CD4-positive, alpha-beta memory T cell (primary cell): ENCODE measurements around the gene TGFBR2. TPM values are rescaled to one million over a fixed set of nuclear protein-coding genes. Genes with fewer than 3 reads are reported as not detected.

Experiments used
- CTCF ChIA-PET: fragments of 350-600 bp; sonication (Branson Sonifier 250); formaldehyde crosslinking; loops from one replicate; lab custom pipeline; 2021; ENCODE audit warnings: inconsistent platforms; ENCODE audit not compliant: partially characterized antibody; lab: Charles Lee
- POLR2A ChIA-PET: fragments of 350-600 bp; sonication (Branson Sonifier 250); formaldehyde crosslinking; loops from one replicate; lab custom pipeline; 2021; ENCODE audit not compliant: partially characterized antibody; lab: Charles Lee
- DNase-seq, 5 donors: peaks; one replicate each; pipeline versions ENCODE4 v3.0.0 to v3.0.0-alpha.2; 2020 to 2022; ENCODE audit warnings: mixed read lengths in 1 of 5
- H3K27ac ChIP-seq: one replicate; pipeline ENCODE4 v1.7.0; 2013; ENCODE audit warnings: low read depth, low read length
- H3K27me3 ChIP-seq: 2 replicates; pipeline ENCODE4 v1.7.0; 2013; ENCODE audit warnings: mild to moderate bottlenecking, low read length, moderate library complexity; ENCODE audit not compliant: insufficient read depth
- H3K36me3 ChIP-seq: 2 replicates; pipeline ENCODE4 v1.7.0; 2013; ENCODE audit warnings: mild to moderate bottlenecking, low read length, moderate library complexity; ENCODE audit not compliant: insufficient read depth
- H3K4me1 ChIP-seq: 2 replicates; pipeline ENCODE4 v1.7.0; 2013; ENCODE audit warnings: mild to moderate bottlenecking, low read length, moderate library complexity; ENCODE audit not compliant: insufficient read depth
- H3K4me3 ChIP-seq, 2 donors: one replicate each; pipeline ENCODE4 v1.7.0; 2013; ENCODE audit warnings: low read length in 2 of 2, mild to moderate bottlenecking in 1 of 2
- H3K9me3 ChIP-seq, 2 donors: one replicate each; pipeline ENCODE4 v1.7.0; 2013; ENCODE audit warnings: low read length in 2 of 2, control low read depth in 1 of 2; ENCODE audit not compliant: control insufficient read depth in 1 of 2
- H3K27ac Mint-ChIP-seq, 7 donors: one replicate each; pipeline ENCODE4 v1.8.0; 2020 to 2021; ENCODE audit warnings: mixed read lengths in 7 of 7, mild to moderate bottlenecking in 6 of 7, inconsistent platforms in 3 of 7, moderate library complexity in 3 of 7
- H3K27me3 Mint-ChIP-seq, 2 donors: one replicate each; pipeline ENCODE4 v1.8.0; 2020 to 2021; ENCODE audit warnings: mixed read lengths in 2 of 2
- H3K36me3 Mint-ChIP-seq, 2 donors: one replicate each; pipeline ENCODE4 v1.8.0; 2020 to 2021; ENCODE audit warnings: mixed read lengths in 2 of 2, inconsistent platforms in 1 of 2, mild to moderate bottlenecking in 1 of 2
- H3K4me1 Mint-ChIP-seq, 4 donors: one replicate each; pipeline ENCODE4 v1.8.0; 2020 to 2021; ENCODE audit warnings: mixed read lengths in 4 of 4, mild to moderate bottlenecking in 1 of 4
- H3K4me3 Mint-ChIP-seq, 8 donors: one replicate each; pipeline ENCODE4 v1.8.0; 2020 to 2021; ENCODE audit warnings: mixed read lengths in 8 of 8, mild to moderate bottlenecking in 7 of 8, moderate library complexity in 6 of 8, inconsistent platforms in 3 of 8
- H3K9me3 Mint-ChIP-seq, 8 donors: one replicate each; pipeline ENCODE4 v1.8.0; 2020 to 2021; ENCODE audit warnings: mixed read lengths in 8 of 8, mild to moderate bottlenecking in 5 of 8, inconsistent platforms in 3 of 8, moderate library complexity in 1 of 8
- intact Hi-C: fragments of 100-400 bp; cut with micrococcal nuclease; formaldehyde crosslinking; loops from one replicate; pipeline ENCODE4 v1.15.1; 2023
- polyA plus RNA-seq, 2 donors: library from polyadenylated mRNA; unstranded; fragments of 300-500 nt; fragmentation: Illumina TruSeq; gene quantifications; one replicate each; pipeline ENCODE4 v1.2.3, GENCODE V29; 2021
- total RNA-seq, 2 experiments: library from RNA; stranded (reverse); gene quantifications; one replicate each; pipeline ENCODE4 v1.2.3, GENCODE V29; 2021

TGFBR2 gene
- total and polyA plus RNA-seq, 4 experiments from 2014 or later: 58.7 to 110 (median 110) TPM

GRCh38 chr3:30696896-30697295 is 90.5 kb downstream of the TGFBR2 start:
- intact Hi-C loops: no loop called here
- Mint-ChIP-seq H3K4me3 (no peak overlapping the region), H3K27me3 (no peaks in the 10 kb centered on the region), H3K9me3 (no peaks in the 10 kb centered on the region), H3K36me3 (peaks cover 50 to 64% of the 10 kb centered on the region in 2 donors), H3K4me1 (peaks cover 14 to 21% (median 18%) of the 10 kb centered on the region in 4 donors), H3K27ac (peak overlapping the region in 4 of 7 donors; percentile 49 to 79 (median 64))
- H3K9me3 ChIP-seq: no peaks in the 10 kb centered on the region
- H3K36me3 ChIP-seq: peaks cover 35% of the 10 kb centered on the region
- H3K27me3 ChIP-seq: no peaks in the 10 kb centered on the region
- H3K27ac ChIP-seq: no peak overlapping the region
- ChIA-PET POLR2A (interaction anchor here (1.0 kb wide), 1 partner anchor 92 kb away, joined by 3 read pairs; no protein-coding TSS in a partner anchor), CTCF (interaction anchor here (1.1 to 6.5 kb wide), 6 partner anchors 8 to 588 kb away, joined by 3 to 74 read pairs (median 3); no protein-coding TSS in a partner anchor)
- DNase-seq: no peak
- H3K4me1 ChIP-seq: no peaks in the 10 kb centered on the region
- no peak overlapping the region for H3K4me3 ChIP-seq

DNA sequence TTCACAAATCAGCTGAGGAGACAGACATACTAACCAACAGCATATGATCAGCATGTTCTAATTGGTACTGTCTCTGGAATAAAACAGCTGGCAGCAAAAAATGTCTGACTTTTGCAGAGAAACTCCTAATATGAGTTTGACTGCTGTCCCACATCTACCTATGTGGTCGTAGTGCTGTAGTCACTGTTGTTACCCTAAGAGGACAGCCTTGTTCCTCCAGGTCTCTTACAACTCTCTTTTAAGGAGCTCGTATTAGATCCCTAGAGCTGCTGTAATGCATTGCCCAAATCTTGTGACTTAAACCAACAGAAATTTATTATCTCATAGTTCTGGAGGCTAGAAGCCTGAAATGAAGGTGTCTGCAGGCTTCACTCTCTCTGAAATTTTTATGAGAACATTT is 92.1 kb downstream of the TGFBR2 start:
- intact Hi-C loops: no loop called here
- H3K4me1 ChIP-seq: no peaks in the 10 kb centered on the region
- Mint-ChIP-seq H3K36me3 (peaks cover 45 to 51% of the 10 kb centered on the region in 2 donors), H3K9me3 (peaks cover 0 to 6% (median 0%) of the 10 kb centered on the region in 8 donors), H3K27me3 (no peaks in the 10 kb centered on the region), H3K4me1 (peaks cover 0 to 9% (median 5%) of the 10 kb centered on the region in 4 donors), H3K27ac (peak overlapping the region in 1 of 7 donors; percentile 30), H3K4me3 (no peak overlapping the region)
- H3K36me3 ChIP-seq: peaks cover 25% of the 10 kb centered on the region
- ChIA-PET CTCF (interaction anchor here (0.6 to 1.0 kb wide), 2 partner anchors 137 to 500 kb away, joined by 3 read pairs; no protein-coding TSS in a partner anchor), POLR2A (no interaction called here)
- DNase-seq: no peak
- no peaks in the 10 kb centered on the region for H3K27me3 ChIP-seq
- H3K4me3 ChIP-seq: no peak overlapping the region
- no peaks in the 10 kb centered on the region for H3K9me3 ChIP-seq
- H3K27ac ChIP-seq: no peak overlapping the region

- H3K4me3 Mint-ChIP-seq: no peak overlapping the region
- H3K36me3 Mint-ChIP-seq: peaks cover 38 to 44% of the 10 kb centered on the region in 2 donors
- DNase-seq: no peak
- H3K27me3 Mint-ChIP-seq: no peaks in the 10 kb centered on the region
- Histone ChIP-seq H3K4me3 (no peak overlapping the region), H3K27ac (no peak overlapping the region), H3K4me1 (no peaks in the 10 kb centered on the region), H3K27me3 (no peaks in the 10 kb centered on the region), H3K36me3 (peaks cover 16% of the 10 kb centered on the region), H3K9me3 (no peaks in the 10 kb centered on the region)
- peaks cover 0 to 7% (median 3%) of the 10 kb centered on the region in 4 donors for H3K4me1 Mint-ChIP-seq
- ChIA-PET POLR2A (no interaction called here), CTCF (no interaction called here)
- peak overlapping the region in 1 of 7 donors; percentile 45 for H3K27ac Mint-ChIP-seq
- peaks cover 0 to 6% (median 0%) of the 10 kb centered on the region in 8 donors for H3K9me3 Mint-ChIP-seq
- intact Hi-C loops: no loop called here
Measured at GRCh38 chr3:30699927-30700326, 93.5 kb downstream of the TGFBR2 start.

- no peak overlapping the region for H3K27ac ChIP-seq
- Mint-ChIP-seq H3K36me3 (peaks cover 30 to 37% of the 10 kb centered on the region in 2 donors), H3K9me3 (peaks cover 0 to 6% (median 0%) of the 10 kb centered on the region in 8 donors), H3K27me3 (no peaks in the 10 kb centered on the region), H3K4me3 (no peak overlapping the region), H3K4me1 (peaks cover 0 to 7% (median 2%) of the 10 kb centered on the region in 4 donors), H3K27ac (peak overlapping the region in 2 of 7 donors; percentile 3 to 34)
- no peaks in the 10 kb centered on the region for H3K9me3 ChIP-seq
- POLR2A ChIA-PET: no interaction called here
- intact Hi-C loops: no loop called here
- H3K36me3 ChIP-seq: peaks cover 8% of the 10 kb centered on the region
- H3K4me1 ChIP-seq: no peaks in the 10 kb centered on the region
- no peak for DNase-seq
- H3K27me3 ChIP-seq: no peaks in the 10 kb centered on the region
- H3K4me3 ChIP-seq: no peak overlapping the region
- CTCF ChIA-PET: interaction anchor here (1.6 kb wide), 1 partner anchor 8 kb away, joined by 6 read pairs; no protein-coding TSS in a partner anchor
Measured at GRCh38 chr3:30700702-30701321, 94.4 kb downstream of the TGFBR2 start.

GRCh38 chr3:30702038-30702827 is 95.8 kb downstream of the TGFBR2 start:
- intact Hi-C loops: no loop called here
- no peak for DNase-seq
- H3K36me3 Mint-ChIP-seq: peaks cover 24 to 25% of the 10 kb centered on the region in 2 donors
- Histone ChIP-seq H3K4me3 (no peak overlapping the region), H3K27ac (no peak overlapping the region), H3K36me3 (no peaks in the 10 kb centered on the region), H3K27me3 (no peaks in the 10 kb centered on the region), H3K9me3 (no peaks in the 10 kb centered on the region), H3K4me1 (no peaks in the 10 kb centered on the region)
- peaks cover 0 to 4% (median under 1%) of the 10 kb centered on the region in 4 donors for H3K4me1 Mint-ChIP-seq
- CTCF ChIA-PET: interaction anchor here (1.2 to 1.6 kb wide), 2 partner anchors 9 to 504 kb away, joined by 3 to 6 read pairs; no protein-coding TSS in a partner anchor
- no peak overlapping the region for H3K4me3 Mint-ChIP-seq
- H3K27ac Mint-ChIP-seq: peak overlapping the region in 3 of 7 donors; percentile 18 to 77 (median 19)
- H3K27me3 Mint-ChIP-seq: no peaks in the 10 kb centered on the region
- POLR2A ChIA-PET: no interaction called here
- H3K9me3 Mint-ChIP-seq: peaks cover 0 to 8% (median 3%) of the 10 kb centered on the region in 8 donors

DNA sequence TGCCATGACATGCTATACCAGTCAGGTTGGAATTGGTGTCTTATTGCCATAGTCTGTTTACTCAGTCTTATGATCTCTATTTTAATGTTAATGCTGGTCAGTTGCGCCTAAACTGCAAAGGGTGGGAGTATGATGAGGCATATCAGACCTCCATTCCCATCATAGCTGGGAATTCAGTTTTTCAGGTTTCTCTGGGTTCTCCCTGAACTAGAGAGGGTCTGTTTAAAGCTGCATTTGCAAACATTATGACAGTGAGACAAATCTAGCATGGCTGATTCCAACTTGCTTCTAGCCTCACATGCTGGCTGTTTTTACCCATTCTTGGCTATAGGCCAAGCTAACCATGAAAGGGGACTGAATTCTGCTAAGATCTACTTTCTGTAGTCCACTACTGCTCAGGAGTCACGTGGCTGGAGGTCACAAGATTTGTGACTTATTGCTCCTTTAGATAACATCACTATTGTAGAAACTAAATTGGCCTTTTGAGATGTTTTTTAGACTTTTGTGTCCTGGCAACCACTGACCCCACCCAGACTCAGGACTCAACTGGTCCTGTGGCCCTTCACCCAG is 96.5 kb downstream of the TGFBR2 start:
- Mint-ChIP-seq H3K4me1 (peaks cover 0 to 4% (median under 1%) of the 10 kb centered on the region in 4 donors), H3K4me3 (no peak overlapping the region), H3K9me3 (peaks cover 0 to 8% (median 3%) of the 10 kb centered on the region in 8 donors), H3K27ac (peak overlapping the region in 2 of 7 donors; percentile 33 to 81), H3K36me3 (peaks cover 18 to 20% of the 10 kb centered on the region in 2 donors), H3K27me3 (no peaks in the 10 kb centered on the region)
- ChIA-PET CTCF (no interaction called here), POLR2A (no interaction called here)
- Histone ChIP-seq H3K27ac (no peak overlapping the region), H3K4me1 (no peaks in the 10 kb centered on the region), H3K36me3 (no peaks in the 10 kb centered on the region), H3K27me3 (no peaks in the 10 kb centered on the region), H3K9me3 (no peaks in the 10 kb centered on the region), H3K4me3 (no peak overlapping the region)
- DNase-seq: no peak
- intact Hi-C loops: no loop called here
